HepG2 (cell line): Measurements from ENCODE around the gene METTL5. TPM values are rescaled to one million over a fixed set of nuclear protein-coding genes. Genes with fewer than 3 reads are reported as not detected.

Experiments used
- FOSL1 ChIP-seq: sonication (generic); formaldehyde crosslinking; IDR thresholded peaks from 2 replicates; pipeline ENCODE4 v1.9.0; 2021; ENCODE audit warnings: missing genetic modification reagents, borderline replicate concordance
- GRHL1 ChIP-seq: sonication (generic); formaldehyde crosslinking; conservative IDR thresholded peaks from 2 replicates; pipeline ENCODE4 v1.8.0; 2022; ENCODE audit warnings: missing genetic modification reagents
- HDAC2 ChIP-seq: sonication (generic); formaldehyde crosslinking; IDR thresholded peaks from 2 replicates; pipeline ENCODE4 v1.4.0; 2020; ENCODE audit warnings: missing genetic modification reagents
- HOXA9 ChIP-seq: sonication (generic); formaldehyde crosslinking; IDR thresholded peaks from 2 replicates; pipeline ENCODE4 v1.8.1; 2022; ENCODE audit warnings: missing genetic modification reagents, mild to moderate bottlenecking, moderate library complexity, borderline replicate concordance
- KAT7 ChIP-seq: IDR thresholded peaks from 2 replicates; pipeline ENCODE4 v1.6.1; 2018; ENCODE audit warnings: borderline replicate concordance, missing compliant biosample characterization
- NAIF1 ChIP-seq: sonication (generic); formaldehyde crosslinking; IDR thresholded peaks from 2 replicates; pipeline ENCODE4 v1.5.0; 2020; ENCODE audit warnings: mild to moderate bottlenecking, missing genetic modification reagents, borderline replicate concordance
- NFKB2 ChIP-seq: sonication (generic); formaldehyde crosslinking; IDR thresholded peaks from 2 replicates; pipeline ENCODE4 v1.4.0; 2020; ENCODE audit warnings: missing genetic modification reagents, borderline replicate concordance
- POLR2AphosphoS2 ChIP-seq: IDR thresholded peaks from 2 replicates; pipeline ENCODE4 v1.6.1; 2011; ENCODE audit warnings: low read depth, low read length, improper control_type of control experiment
- PRDM10 ChIP-seq: sonication (generic); formaldehyde crosslinking; IDR thresholded peaks from 2 replicates; pipeline ENCODE4 v1.4.0; 2020; ENCODE audit warnings: low read depth, missing genetic modification reagents
- RAD51 ChIP-seq: fragments of 450-650 bp; IDR thresholded peaks from 2 replicates; pipeline ENCODE4 v1.6.1; 2016; ENCODE audit warnings: borderline replicate concordance
- RFX3 ChIP-seq: IDR thresholded peaks from 2 replicates; pipeline ENCODE4 v1.6.1; 2016; ENCODE audit warnings: missing biosample characterization, missing genetic modification reagents
- TARDBP ChIP-seq: sonication (generic); formaldehyde crosslinking; IDR thresholded peaks from 2 replicates; pipeline ENCODE4 v1.8.0; 2022; ENCODE audit warnings: mild to moderate bottlenecking, missing genetic modification reagents
- TFDP2 ChIP-seq: sonication (generic); formaldehyde crosslinking; IDR thresholded peaks from 2 replicates; pipeline ENCODE4 v1.4.0; 2020; ENCODE audit warnings: missing genetic modification reagents
- ZKSCAN8 ChIP-seq: IDR thresholded peaks from 2 replicates; pipeline ENCODE4 v1.6.1; 2016; ENCODE audit warnings: borderline replicate concordance, missing genetic modification reagents, missing compliant biosample characterization
- ZNF224 ChIP-seq: sonication (generic); formaldehyde crosslinking; IDR thresholded peaks from 2 replicates; pipeline ENCODE4 v1.5.0; 2020; ENCODE audit warnings: mild to moderate bottlenecking, missing genetic modification reagents
- ZNF430 ChIP-seq: sonication (generic); formaldehyde crosslinking; IDR thresholded peaks from 2 replicates; pipeline ENCODE4 v1.9.0; 2021; ENCODE audit warnings: mild to moderate bottlenecking, missing genetic modification reagents
- ZNF431 ChIP-seq: sonication (generic); formaldehyde crosslinking; IDR thresholded peaks from 2 replicates; pipeline ENCODE4 v1.9.0; 2022; ENCODE audit warnings: missing genetic modification reagents, low read depth, mild to moderate bottlenecking, borderline replicate concordance
- ZNF564 ChIP-seq: sonication (generic); formaldehyde crosslinking; IDR thresholded peaks from 2 replicates; pipeline ENCODE4 v1.8.1; 2023; ENCODE audit warnings: mild to moderate bottlenecking, missing genetic modification reagents
- ZNF639 ChIP-seq: conservative IDR thresholded peaks from 2 replicates; pipeline ENCODE4 v1.6.1; 2018; ENCODE audit warnings: missing genetic modification reagents
- ZNF703 ChIP-seq: sonication (generic); formaldehyde crosslinking; IDR thresholded peaks from 2 replicates; pipeline ENCODE4 v1.5.1; 2020; ENCODE audit warnings: missing genetic modification reagents, mild to moderate bottlenecking, moderate library complexity, borderline replicate concordance
- ZNF746 ChIP-seq: sonication (generic); formaldehyde crosslinking; IDR thresholded peaks from 2 replicates; pipeline ENCODE4 v1.8.0; 2022; ENCODE audit warnings: mild to moderate bottlenecking, missing genetic modification reagents
- polyA plus RNA-seq, 8 experiments: library from polyadenylated mRNA; depleted of rRNA in 3 of 8; stranded (reverse) in 7 of 8; unstranded in 1 of 8; fragments of >200 nt; fragmentation: Illumina TruSeq in 4 of 8; extraction: Trizol in 4 of 8; gene quantifications; 2 replicates each; pipeline versions ENCODE4 v1.2.1 to v1.2.3, GENCODE V29; 2011 to 2016; ENCODE audit warnings: low read depth in 4 of 8, missing spikeins in 1 of 8, mixed read lengths in 1 of 8; ENCODE audit not compliant: insufficient read depth in 1 of 8
- total RNA-seq, 5 experiments: library from RNA; depleted of rRNA; stranded (reverse); fragments of >200 nt; fragmentation: Illumina TruSeq; extraction: Trizol; gene quantifications; 2 replicates each; pipeline ENCODE4 v1.2.3, GENCODE V29; 2016; ENCODE audit warnings: low read depth in 1 of 5

The METTL5 gene
- total and polyA plus RNA-seq, 2 of the 13 experiments (the other 11 are each of a cell fraction or from before 2014, with no cell fraction given) = 50.7 to 95.1 TPM

GRCh38 chr2:169824373-169825333, at the start of gene METTL5 (continued):
- TF ChIP-seq PRDM10 (CRISPR knock-in tag) (no peak), KAT7 (peak; percentile 92), POLR2AphosphoS2 (no peak), ZNF224 (CRISPR knock-in tag) (peak; percentile 94), ZNF703 (CRISPR knock-in tag) (peak; percentile 83; the same call in 1 of the 2 replicates), HDAC2 (CRISPR knock-in tag) (peak; percentile 75), TFDP2 (CRISPR knock-in tag) (peak; percentile 83), ZNF430 (CRISPR knock-in tag) (peak; percentile 87), RFX3 (CRISPR knock-in tag) (no peak), NAIF1 (CRISPR knock-in tag) (0 out of 2 replicates have a peak, but pooled peaks have one; percentile 57), FOSL1 (no peak; the same call in 1 of the 2 replicates), NFKB2 (CRISPR knock-in tag) (peak; percentile 98), ZKSCAN8 (CRISPR knock-in tag) (peak; percentile 77), HOXA9 (CRISPR knock-in tag) (no peak), ZNF564 (CRISPR knock-in tag) (peak; percentile 88), ZNF746 (peak; percentile 81; the same call in 1 of the 2 replicates), GRHL1 (CRISPR knock-in tag) (no peak), ZNF639 (CRISPR knock-in tag) (no peak; the same call in 1 of the 2 replicates), ZNF431 (peak; percentile 91), TARDBP (CRISPR knock-in tag) (peak; percentile 92), RAD51 (no peak)
